IPS DF 19.7 (cell line): Measurements from ENCODE around the gene OSBPL6.

ENCODE experiments used
- DNase-seq: peaks from one replicate; pipeline ENCODE4 v3.0.0-alpha.2; 2013; ENCODE audit warnings: low read depth, low spot score

Gene OSBPL6

DNA sequence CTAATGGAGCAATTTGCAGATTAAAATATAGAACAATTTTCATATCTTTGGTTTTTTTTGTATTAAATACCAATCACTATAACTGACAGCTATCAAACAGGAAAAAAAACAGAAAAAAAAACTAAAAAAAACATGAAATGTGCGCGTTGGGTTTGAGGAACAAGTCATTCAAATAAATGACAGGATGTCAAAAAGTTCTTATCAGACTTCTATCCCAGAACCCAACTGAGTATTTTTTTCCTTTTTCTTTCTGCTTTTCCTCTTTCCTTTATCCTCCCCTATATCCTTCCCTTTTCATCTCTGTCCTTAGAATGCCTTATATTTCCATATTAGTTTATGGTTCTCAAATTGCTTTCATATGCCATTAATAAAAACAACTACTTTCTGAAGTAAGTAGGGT, 242.3 kb downstream of the OSBPL6 start:
- DNase-seq, result no peak

DNA sequence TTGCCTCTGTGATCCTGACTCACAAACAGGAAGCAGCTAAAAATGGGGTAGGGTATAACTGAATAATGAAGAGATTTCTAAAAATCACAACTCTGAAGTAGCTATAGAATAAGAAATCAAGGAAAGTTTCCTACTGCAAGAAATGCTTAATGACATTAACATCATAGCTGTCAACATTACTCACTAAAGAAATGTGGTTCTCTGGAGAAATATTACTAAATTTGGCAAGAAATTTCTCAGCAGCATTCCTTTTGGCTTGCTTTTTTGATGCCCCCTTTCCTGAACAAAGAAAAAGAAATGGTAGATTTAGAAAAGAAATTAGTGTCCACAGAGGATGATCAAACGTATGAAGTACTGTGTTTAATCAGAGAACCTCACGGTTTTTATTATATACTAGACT, 247.1 kb downstream of the OSBPL6 start:
- DNase-seq, result no peak

DNA sequence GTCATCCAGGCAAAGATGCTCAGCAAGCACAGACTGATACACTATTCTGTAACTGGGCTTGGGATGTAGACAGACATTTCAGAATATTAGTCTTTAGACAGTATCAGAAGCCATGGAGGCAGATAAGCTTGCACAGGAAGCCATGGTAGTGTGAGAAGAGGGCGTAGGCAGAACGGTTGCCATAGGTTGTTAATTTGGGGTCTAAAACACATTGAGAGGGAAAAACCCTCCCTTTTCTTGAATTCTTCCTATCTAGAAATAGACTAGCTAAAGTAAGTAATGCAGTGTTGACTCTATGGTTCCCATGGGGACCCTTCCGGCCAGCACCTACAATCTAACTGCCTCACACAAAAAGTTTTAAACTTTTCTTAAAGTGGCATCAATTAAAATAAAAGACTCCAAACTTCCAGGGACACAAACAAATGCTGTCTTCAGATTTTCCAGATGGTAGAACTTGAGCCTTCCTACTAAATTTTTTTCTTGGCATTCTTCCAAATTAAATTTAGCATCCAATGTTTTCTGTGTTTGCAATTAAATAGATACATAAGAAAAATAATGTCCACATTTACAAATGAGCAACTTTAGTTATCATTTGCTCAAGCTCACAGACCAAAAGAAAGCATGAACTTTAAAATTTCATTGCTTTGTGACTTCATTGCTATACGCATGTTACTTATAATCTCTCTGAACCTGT, 254.8 kb downstream of the OSBPL6 start:
- no peak for DNase-seq

DNA sequence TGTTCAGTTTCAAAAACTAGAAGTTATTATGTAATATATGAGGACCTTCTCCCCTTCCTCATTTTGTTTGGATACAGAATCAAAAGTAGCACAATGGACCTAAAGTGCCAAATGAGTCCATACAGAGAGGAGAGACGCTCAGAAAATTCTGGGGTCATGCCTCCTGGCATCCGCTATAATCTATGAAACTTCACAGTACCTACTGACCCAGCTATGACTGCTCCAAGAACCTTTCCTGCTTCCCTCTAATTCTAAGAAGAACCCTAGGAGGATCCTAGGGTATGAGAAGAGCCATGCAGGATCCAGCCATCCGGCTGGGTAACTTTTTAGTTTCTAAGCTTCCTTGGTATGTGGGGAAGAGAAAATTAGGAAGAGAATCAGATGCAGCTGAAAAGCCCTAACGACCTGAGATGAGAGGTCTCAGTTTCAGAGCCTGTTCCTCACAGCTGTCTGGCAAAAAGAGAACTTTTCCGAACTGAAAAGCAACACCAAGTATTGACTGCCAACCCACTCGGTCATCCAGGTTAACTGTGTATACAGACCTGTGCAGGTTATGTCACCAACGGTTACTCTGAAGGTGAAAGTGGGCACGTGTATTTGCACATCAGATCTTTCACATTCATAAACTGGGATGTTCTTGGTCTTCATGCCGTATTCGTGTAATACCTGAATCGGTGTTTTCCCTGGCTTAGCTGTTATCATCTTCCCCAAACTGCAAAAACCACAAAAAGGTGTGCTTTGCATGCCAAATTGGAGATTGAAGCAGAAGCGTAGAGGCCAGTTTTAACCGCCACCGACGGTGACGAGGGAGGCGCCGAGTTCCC, 255.6 kb downstream of the OSBPL6 start:
- DNase-seq, result no peak

DNA sequence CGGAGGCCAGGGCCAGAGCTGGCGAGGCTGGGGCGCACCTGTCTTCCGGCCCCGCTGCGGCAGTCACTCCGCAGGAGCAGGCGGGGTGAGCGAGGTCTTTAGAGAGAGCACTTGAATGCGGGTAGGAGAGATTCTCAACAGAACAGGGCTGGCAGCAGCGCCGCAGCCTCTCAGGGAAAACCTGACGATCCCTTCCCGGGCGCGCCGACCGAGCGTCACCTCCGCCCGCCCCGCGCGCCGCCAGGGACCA, 256.1 kb downstream of the OSBPL6 start:
- peak; percentile 9 for DNase-seq

DNA sequence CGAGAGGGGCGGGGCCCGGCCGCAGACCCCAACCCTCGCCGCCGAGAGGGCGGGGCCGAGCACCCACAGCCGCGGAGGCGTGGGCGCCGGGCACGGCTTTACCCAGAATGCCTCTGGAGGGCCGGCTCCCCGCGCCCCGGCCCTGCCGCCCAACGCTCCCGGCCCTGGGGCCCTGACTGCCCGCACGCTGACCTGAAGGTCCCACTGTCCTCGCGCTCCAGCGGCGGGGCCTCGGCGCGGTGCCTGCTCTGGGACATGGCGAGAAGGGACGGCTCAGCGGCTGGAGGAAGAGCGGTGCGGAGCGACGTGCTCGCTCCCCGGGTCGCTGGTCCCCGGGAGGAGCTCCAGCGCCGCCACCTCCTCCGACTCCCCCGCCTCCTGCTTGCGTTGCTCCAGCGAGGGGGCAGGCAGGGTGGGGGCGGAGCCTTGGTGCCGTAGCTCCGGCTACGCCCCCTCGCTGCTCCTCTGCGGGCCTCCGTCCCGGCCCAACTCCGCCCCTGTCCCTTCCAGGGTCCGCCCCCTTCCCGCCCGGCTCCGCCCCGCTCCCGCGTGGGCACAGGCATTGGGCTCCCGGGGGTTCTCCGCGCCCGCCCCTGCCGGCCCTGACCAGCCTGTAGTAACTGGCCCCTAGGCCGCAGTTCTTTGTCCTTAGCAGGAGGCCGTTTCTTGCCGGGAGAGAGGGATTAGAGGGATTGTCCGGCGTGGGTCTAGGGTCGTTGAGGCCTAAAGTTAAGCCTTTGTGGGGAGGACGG, 256.6 kb downstream of the OSBPL6 start, which contains the start of the genes PJVK and PRKRA:
Gene PJVK (plus strand): TSS at position 605 of the 752 bp plus-strand sequence. CDS start 2,032 bp downstream, outside the sequence.
Gene PRKRA (minus strand): TSS at position 402 of the 752 bp plus-strand sequence. CDS start 145 bp downstream, at position 257.
- peak; percentile 59 for DNase-seq

DNA sequence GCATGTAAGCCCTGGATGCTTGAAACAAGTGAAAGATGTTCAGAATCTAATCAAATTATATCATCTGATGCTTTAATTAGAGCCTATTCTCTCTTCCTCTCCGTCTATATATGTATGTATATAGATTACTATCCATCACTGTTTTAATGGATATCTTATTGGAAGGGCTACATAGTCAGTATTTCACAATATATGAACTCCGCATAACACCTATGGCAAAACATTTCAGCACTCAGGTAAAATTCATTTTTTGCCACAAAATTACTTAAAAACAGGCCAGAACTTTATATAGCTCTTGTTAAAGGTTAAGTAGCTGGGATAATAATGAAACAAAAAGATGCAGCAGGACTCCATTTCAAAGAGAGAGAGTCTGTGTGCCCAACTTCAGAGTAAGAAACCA, 258.0 kb downstream of the OSBPL6 start:
- no peak for DNase-seq
